T-helper 2 cell treated with Interferon-gamma antibody and Interleukin-4, amounts not matched to agents 5 μg/mL and 100 μg/mL, for 36 hours (primary cell): ENCODE measurements around the gene CACTIN.
"Not testable (repeated sequence)": the region's sequence is repeated elsewhere in the genome, so short reads cannot be mapped to it uniquely, and the experiment has no call there.

ENCODE experiments used
- DNase-seq: peaks from one replicate; pipeline ENCODE4 v3.0.0; 2021; ENCODE audit warnings: low spot score
- H3K27ac Mint-ChIP-seq: one replicate; pipeline ENCODE4 v1.8.0; 2021; ENCODE audit warnings: mild to moderate bottlenecking, mixed read lengths
- H3K27me3 Mint-ChIP-seq: one replicate; pipeline ENCODE4 v1.8.0; 2021; ENCODE audit warnings: low read depth, mixed read lengths
- H3K36me3 Mint-ChIP-seq: one replicate; pipeline ENCODE4 v1.8.0; 2021; ENCODE audit warnings: low read depth, mixed read lengths
- H3K4me1 Mint-ChIP-seq: one replicate; pipeline ENCODE4 v1.8.0; 2021; ENCODE audit warnings: low read depth, mixed read lengths
- H3K4me3 Mint-ChIP-seq: one replicate; pipeline ENCODE4 v1.8.0; 2022; ENCODE audit warnings: mild to moderate bottlenecking, moderate library complexity, mixed read lengths
- H3K9me3 Mint-ChIP-seq: one replicate; pipeline ENCODE4 v1.8.0; 2021; ENCODE audit warnings: mixed read lengths

Gene CACTIN

DNA sequence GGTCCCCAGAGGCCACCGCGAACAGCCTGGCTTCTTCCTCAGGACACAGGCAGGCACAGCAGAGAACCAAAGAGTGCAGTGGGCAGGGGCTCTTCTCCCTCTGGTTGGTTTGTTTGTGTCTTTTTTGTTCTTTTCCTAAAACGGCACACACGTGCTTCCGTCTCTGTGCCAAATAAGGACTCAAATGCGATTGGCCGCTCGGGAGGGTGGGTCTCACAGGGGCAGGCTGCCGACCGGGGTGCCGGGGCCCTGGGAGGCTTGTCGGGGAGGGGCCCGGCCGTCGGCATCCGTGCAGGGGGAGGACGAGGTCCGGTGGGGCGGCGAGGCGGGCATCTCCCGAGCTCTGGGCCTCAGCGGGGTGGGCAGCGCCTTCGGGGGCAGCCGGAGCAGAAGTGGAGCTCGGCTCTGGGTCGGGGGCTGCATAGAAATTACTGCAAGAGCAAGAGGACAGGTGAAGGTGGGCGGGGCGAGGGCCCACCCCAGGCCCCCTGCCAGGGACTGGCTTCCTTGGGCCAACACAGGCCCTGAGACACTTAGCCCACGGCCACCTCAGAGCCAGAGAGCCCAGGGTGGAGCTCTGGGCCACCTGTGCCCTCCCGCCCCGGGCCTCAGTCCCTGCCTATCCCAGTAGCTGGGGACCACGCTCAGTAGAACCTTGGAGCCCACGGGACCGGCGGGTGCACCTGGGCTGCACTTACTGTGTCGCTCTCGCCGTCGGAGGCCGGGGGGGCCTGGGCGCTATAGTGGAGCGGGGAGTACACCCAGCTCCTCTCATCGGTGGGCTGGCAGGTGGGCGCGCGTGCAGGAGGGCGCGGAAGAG is 6.4 kb upstream of the CACTIN start:
- Mint-ChIP-seq H3K4me3 (no peak overlapping the region), H3K9me3 (no peaks in the 10 kb centered on the region), H3K36me3 (no peaks in the 10 kb centered on the region), H3K4me1 (no peaks in the 10 kb centered on the region), H3K27me3 (no peaks in the 10 kb centered on the region), H3K27ac (no peak overlapping the region)
- no peak for DNase-seq

- H3K4me1 Mint-ChIP-seq, result peaks cover 4% of the 10 kb centered on the region
- no peak for DNase-seq
- H3K9me3 Mint-ChIP-seq, result no peaks in the 10 kb centered on the region
- no peak overlapping the region for H3K27ac Mint-ChIP-seq
- H3K4me3 Mint-ChIP-seq, result no peak overlapping the region
- no peaks in the 10 kb centered on the region for H3K27me3 Mint-ChIP-seq
- H3K36me3 Mint-ChIP-seq, result no peaks in the 10 kb centered on the region
These were observed 5.5 kb upstream of the CACTIN start for GRCh38 chr19:3632098-3632497.

GRCh38 chr19:3631053-3631861 is 4.7 kb upstream of the CACTIN start:
- Mint-ChIP-seq H3K4me1 (peaks cover 6% of the 10 kb centered on the region), H3K4me3 (no peak overlapping the region), H3K9me3 (no peaks in the 10 kb centered on the region), H3K27ac (no peak overlapping the region), H3K36me3 (no peaks in the 10 kb centered on the region), H3K27me3 (no peaks in the 10 kb centered on the region)
- no peak for DNase-seq

GRCh38 chr19:3628766-3629165 is 2.2 kb upstream of the CACTIN start:
- not testable (repeated sequence) for H3K27ac Mint-ChIP-seq, DNase-seq, H3K9me3 Mint-ChIP-seq, H3K4me3 Mint-ChIP-seq, H3K27me3 Mint-ChIP-seq, H3K36me3 Mint-ChIP-seq
- peaks cover 16% of the 10 kb centered on the region for H3K4me1 Mint-ChIP-seq

- peaks cover 5% of the 10 kb centered on the region for H3K36me3 Mint-ChIP-seq
- no peaks in the 10 kb centered on the region for H3K9me3 Mint-ChIP-seq
- H3K27ac Mint-ChIP-seq, result peak overlapping the region; percentile 99
- peaks cover 16% of the 10 kb centered on the region for H3K4me1 Mint-ChIP-seq
- no peak for DNase-seq
- H3K4me3 Mint-ChIP-seq, result peak overlapping the region; percentile 90
- H3K27me3 Mint-ChIP-seq, result no peaks in the 10 kb centered on the region
These were observed 747 bp upstream of the CACTIN start for GRCh38 chr19:3627351-3627723.

DNA sequence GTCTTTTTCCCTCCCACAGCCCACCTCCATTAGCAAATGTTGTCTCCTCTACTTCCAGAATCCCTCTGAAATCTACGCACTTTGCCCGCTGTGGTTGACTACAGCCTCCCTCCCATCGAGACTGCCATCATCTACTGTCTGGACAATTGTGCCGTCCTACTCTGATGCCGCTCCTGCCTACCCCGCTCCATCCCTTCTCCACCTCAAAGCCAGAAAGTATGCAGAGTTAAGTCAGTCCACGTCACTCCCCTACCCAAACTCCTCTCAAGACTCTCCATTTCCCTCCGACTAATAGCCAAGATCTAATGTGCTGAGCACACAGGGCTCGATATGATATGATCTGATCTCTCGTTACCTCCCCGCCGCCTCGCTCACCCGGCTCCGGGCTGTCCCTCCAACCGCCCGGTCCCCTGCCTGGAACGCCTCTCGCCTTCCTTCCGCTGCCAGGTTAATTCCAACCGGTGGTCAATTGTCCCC is 556 bp downstream of the CACTIN start:
- no peak for DNase-seq
- Mint-ChIP-seq H3K27ac (peak overlapping the region; percentile 80), H3K4me1 (peaks cover 16% of the 10 kb centered on the region), H3K36me3 (peaks cover 5% of the 10 kb centered on the region), H3K9me3 (no peaks in the 10 kb centered on the region), H3K27me3 (no peaks in the 10 kb centered on the region), H3K4me3 (peak overlapping the region; percentile 90)

GRCh38 chr19:3623716-3624115 is 2.9 kb downstream of the CACTIN start:
- Mint-ChIP-seq H3K9me3 (no peaks in the 10 kb centered on the region), H3K36me3 (peaks cover 9% of the 10 kb centered on the region), H3K4me3 (no peak overlapping the region), H3K27me3 (no peaks in the 10 kb centered on the region), H3K4me1 (peaks cover 16% of the 10 kb centered on the region), H3K27ac (no peak overlapping the region)
- DNase-seq, result no peak

DNA sequence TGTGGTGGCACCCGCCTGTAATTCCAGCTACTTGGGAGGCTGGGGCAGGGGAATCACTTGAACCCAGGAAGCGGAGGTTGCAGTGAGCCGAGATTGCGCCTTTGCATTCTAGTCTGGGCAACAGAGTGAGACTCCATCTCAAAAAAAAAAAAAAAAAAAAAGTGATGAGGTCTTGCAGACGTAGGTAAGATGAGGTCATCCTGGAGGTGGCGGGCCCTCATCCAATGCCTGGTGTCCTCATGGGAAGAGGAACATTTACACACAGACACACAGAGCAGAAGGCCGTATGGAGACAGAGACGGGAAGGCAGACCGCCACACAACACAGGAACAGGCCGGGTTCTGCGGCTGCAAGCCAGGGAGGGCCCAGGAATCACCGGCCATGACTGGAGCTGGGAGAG is 4.4 kb downstream of the CACTIN start:
- peaks cover 16% of the 10 kb centered on the region for H3K4me1 Mint-ChIP-seq
- H3K27ac Mint-ChIP-seq, result no peak overlapping the region
- H3K27me3 Mint-ChIP-seq, result no peaks in the 10 kb centered on the region
- H3K4me3 Mint-ChIP-seq, result no peak overlapping the region
- no peaks in the 10 kb centered on the region for H3K9me3 Mint-ChIP-seq
- no peak for DNase-seq
- peaks cover 11% of the 10 kb centered on the region for H3K36me3 Mint-ChIP-seq

DNA sequence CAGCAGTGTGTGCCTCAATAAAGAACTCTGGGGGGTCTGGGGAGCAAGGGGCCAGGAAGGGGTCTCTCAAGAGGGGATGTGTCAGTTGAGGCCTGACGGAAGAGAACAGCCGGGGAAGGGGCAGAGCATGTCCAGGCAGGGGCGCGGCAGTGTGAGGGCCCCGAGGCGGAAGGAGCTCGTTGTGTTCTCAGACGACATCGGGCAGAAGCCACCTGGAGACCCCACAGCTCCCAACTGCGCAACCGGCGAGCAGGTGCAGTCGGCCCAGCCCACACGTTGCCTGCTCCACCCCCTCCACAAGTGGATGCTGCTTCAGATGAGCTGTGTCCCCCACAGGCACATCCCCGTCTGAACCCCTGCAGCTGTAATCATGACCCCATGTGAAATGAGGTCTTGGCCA is 4.9 kb downstream of the CACTIN start:
- peaks cover 13% of the 10 kb centered on the region for H3K4me1 Mint-ChIP-seq
- H3K4me3 Mint-ChIP-seq, result no peak overlapping the region
- H3K27ac Mint-ChIP-seq, result no peak overlapping the region
- H3K9me3 Mint-ChIP-seq, result no peaks in the 10 kb centered on the region
- peaks cover 11% of the 10 kb centered on the region for H3K36me3 Mint-ChIP-seq
- no peak for DNase-seq
- H3K27me3 Mint-ChIP-seq, result no peaks in the 10 kb centered on the region

DNA sequence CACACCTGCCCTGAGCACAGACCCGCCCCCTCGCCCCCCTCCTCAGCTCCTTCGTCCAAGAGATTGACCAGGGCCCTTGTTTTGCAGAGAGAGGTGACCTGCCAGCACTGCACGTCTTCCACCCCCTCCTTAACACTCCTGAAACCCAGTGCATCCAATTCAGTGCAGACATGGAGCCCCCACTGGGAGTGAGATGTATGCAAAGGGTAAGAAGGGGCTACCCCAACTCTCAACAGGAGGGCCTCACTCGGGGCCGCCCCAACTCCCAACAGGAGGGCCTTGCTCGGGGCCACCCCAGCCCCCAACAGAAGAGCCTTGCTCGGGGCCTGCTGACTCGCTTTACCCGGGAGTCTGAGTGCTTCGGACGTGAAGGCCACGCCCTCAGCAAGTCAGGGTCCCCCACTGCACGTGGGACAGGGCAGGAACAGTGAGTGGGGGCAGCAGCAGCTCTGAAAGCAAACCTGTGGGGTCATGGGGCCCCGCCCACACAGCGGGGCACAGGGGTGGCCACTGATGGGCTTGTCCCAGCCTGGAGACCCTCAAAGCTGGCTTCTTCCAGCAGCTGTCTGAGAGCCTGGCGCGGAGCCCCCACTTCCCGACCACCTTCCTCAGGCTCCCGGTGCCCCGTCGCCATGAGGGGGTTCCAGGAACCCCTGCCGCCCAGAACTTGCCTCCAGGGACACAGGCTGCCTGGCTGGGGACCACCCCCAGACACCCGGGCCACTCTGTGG is 5.6 kb downstream of the CACTIN start:
- Mint-ChIP-seq H3K27me3 (no peaks in the 10 kb centered on the region), H3K9me3 (no peaks in the 10 kb centered on the region), H3K27ac (no peak overlapping the region), H3K36me3 (peaks cover 11% of the 10 kb centered on the region), H3K4me3 (no peak overlapping the region), H3K4me1 (peaks cover 11% of the 10 kb centered on the region)
- DNase-seq, result no peak

GRCh38 chr19:3620145-3620816 is 6.3 kb downstream of the CACTIN start:
- Mint-ChIP-seq H3K27me3 (no peaks in the 10 kb centered on the region), H3K27ac (no peak overlapping the region), H3K4me1 (peaks cover 9% of the 10 kb centered on the region), H3K4me3 (no peak overlapping the region), H3K9me3 (no peaks in the 10 kb centered on the region), H3K36me3 (peaks cover 11% of the 10 kb centered on the region)
- DNase-seq, result no peak

GRCh38 chr19:3619631-3620012 is 7.0 kb downstream of the CACTIN start:
- Mint-ChIP-seq H3K36me3 (peaks cover 11% of the 10 kb centered on the region), H3K27me3 (no peaks in the 10 kb centered on the region), H3K27ac (no peak overlapping the region), H3K9me3 (no peaks in the 10 kb centered on the region), H3K4me3 (no peak overlapping the region), H3K4me1 (peaks cover 7% of the 10 kb centered on the region)
- no peak for DNase-seq

DNA sequence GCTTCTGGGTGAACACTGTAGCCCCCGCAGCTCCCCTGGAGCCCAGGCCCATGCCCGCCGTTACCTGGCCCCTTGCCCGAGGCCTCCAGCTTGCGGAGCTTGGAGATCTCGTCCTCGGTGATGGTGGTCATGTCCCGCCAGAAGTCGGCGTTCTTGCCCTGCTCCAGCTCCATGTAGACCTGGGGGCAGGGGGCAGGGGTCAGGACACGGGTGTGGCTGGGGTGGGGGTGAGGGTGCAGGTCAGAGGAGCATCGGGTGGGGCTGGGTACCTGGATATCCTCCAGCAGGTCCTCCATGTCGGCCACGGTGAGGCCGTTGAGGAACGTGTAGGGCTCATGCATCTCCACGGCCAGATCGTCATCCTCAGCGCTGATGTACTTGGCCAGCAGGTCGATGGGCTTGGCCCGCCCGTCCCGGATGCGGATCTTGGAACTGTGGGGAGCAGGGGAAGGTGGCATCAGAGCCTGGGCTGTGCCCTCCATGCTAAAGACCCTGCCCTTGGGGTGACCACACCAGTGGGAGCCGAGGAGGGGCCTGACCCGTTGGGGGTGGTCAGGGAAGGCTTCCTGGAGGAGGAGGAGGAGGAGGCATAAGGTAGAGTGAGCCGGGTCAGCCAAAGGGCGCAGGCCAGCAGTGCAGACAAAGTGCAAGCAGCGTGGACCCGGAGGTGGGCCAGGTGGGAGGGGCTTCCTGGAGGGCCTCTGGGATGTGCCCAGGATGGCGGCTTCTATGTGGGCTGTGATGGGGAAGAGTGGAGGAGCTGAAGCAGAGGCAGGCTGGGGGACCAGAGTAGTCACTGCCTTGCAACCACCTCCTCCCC is 7.6 kb downstream of the CACTIN start:
- no peaks in the 10 kb centered on the region for H3K27me3 Mint-ChIP-seq
- no peak overlapping the region for H3K4me3 Mint-ChIP-seq
- H3K36me3 Mint-ChIP-seq, result peaks cover 11% of the 10 kb centered on the region
- no peak for DNase-seq
- H3K4me1 Mint-ChIP-seq, result peaks cover 3% of the 10 kb centered on the region
- H3K9me3 Mint-ChIP-seq, result no peaks in the 10 kb centered on the region
- no peak overlapping the region for H3K27ac Mint-ChIP-seq
